Stomach (tissue), 9 donors: Measurements from ENCODE around the gene TSHZ1. TPM values are rescaled to one million over a fixed set of nuclear protein-coding genes. Genes with fewer than 3 reads are reported as not detected.

Experiments
- DNase-seq, 2 donors: peaks; one replicate each; pipeline versions ENCODE4 v3.0.0 to v3.0.0-alpha.2; 2013 to 2019
- H3K27ac ChIP-seq, 5 donors: fragments of 200-600 bp in 4 of 5; sonication (generic) in 4 of 5; one replicate each; pipeline ENCODE4 v1.5.1; 2013 to 2019; ENCODE audit warnings: mild to moderate bottlenecking in 1 of 5, moderate library complexity in 1 of 5
- H3K27me3 ChIP-seq, 3 donors: fragments of 200-600 bp; sonication (generic); one replicate each; pipeline ENCODE4 v1.5.1; 2017 to 2019; ENCODE audit warnings: mixed run types in 1 of 3
- H3K36me3 ChIP-seq, 4 donors: fragments of 200-600 bp; sonication (generic); 1 replicate in 3 of 4; 2 replicates in 1 of 4; pipeline ENCODE4 v1.5.1; 2016 to 2019
- H3K4me1 ChIP-seq, 4 donors: fragments of 200-600 bp; sonication (generic); one replicate each; pipeline ENCODE4 v1.5.1; 2016 to 2019
- H3K4me3 ChIP-seq, 4 donors: fragments of 200-600 bp; sonication (generic) in 3 of 4; one replicate each; pipeline ENCODE4 v1.5.1; 2016 to 2019; ENCODE audit warnings: mild to moderate bottlenecking in 1 of 4
- H3K9me3 ChIP-seq, 4 donors: fragments of 200-600 bp; sonication (generic); one replicate each; pipeline ENCODE4 v1.5.1; 2016 to 2019
- CTCF ChIP-seq, 7 experiments: fragments of 450-650 bp in 4 of 7; fragments of 200-600 bp in 3 of 7; sonication (generic) in 3 of 7; IDR thresholded peaks; one replicate each; pipeline ENCODE4 v1.5.1; 2016 to 2019; ENCODE audit warnings: antibody characterized with exemption in 7 of 7, control low read depth in 2 of 7, mild to moderate bottlenecking in 1 of 7
- EP300 ChIP-seq: sonication (generic); formaldehyde crosslinking; IDR thresholded peaks from one replicate; pipeline ENCODE4 v1.6.1; 2017; ENCODE audit warnings: antibody characterized with exemption
- POLR2A ChIP-seq, 4 donors: fragments of 450-650 bp; IDR thresholded peaks; one replicate each; pipeline ENCODE4 v1.6.1; 2016; ENCODE audit warnings: antibody characterized with exemption in 4 of 4, control low read depth in 2 of 4, mild to moderate bottlenecking in 1 of 4, moderate library complexity in 1 of 4
- POLR2AphosphoS5 ChIP-seq, 3 donors: sonication (generic); formaldehyde crosslinking; IDR thresholded peaks; one replicate each; pipeline ENCODE4 v1.6.1; 2016; ENCODE audit warnings: antibody characterized with exemption in 3 of 3
- WGBS, 5 donors: extraction: QIAGEN DNeasy Blood & Tissue Kit in 3 of 5; methylation state at CpG; one replicate each; pipeline versions ENCODE4 v1.1.5 to v1.1.7; 2013 to 2018; 5-methylcytosine and 5-hydroxymethylcytosine counted together
- intact Hi-C: fragments of 100-400 bp; cut with DNase I; formaldehyde crosslinking; loops from one replicate; pipeline ENCODE4 v1.15.1; 2023; ENCODE audit warnings: low total_unique reads
- polyA plus RNA-seq, 3 donors: library from polyadenylated mRNA; stranded (reverse); fragments of 200-250 nt; gene quantifications; one replicate each; pipeline ENCODE4 v1.2.3, GENCODE V29; 2013
- total RNA-seq, 5 donors: library from RNA; depleted of rRNA; stranded (reverse); fragments of >200 nt; gene quantifications; one replicate each; pipeline versions ENCODE4 v1.1.0 to v1.2.3, GENCODE V29; 2014 to 2016
- donor health status: healthy with polysubstance abuse.
- donor health status: Bipolar disorder and iron deficiency.
- donor health status: healthy.

TSHZ1 gene
- total and polyA plus RNA-seq, 8 donors, result 4.2 to 21.0 (median 8.2) TPM

- Histone ChIP-seq H3K9me3 (no peaks in the 10 kb centered on the region), H3K27ac (no peak overlapping the region), H3K27me3 (no peaks in the 10 kb centered on the region), H3K36me3 (no peaks in the 10 kb centered on the region), H3K4me1 (peaks cover 0 to 19% (median 9%) of the 10 kb centered on the region in 4 donors), H3K4me3 (no peak overlapping the region)
- WGBS, 5 donors, result 88 to 94% (median 92%) methylated on average over 8 of the region's 8 CpGs
- intact Hi-C loops, result no loop called here
- TF ChIP-seq POLR2AphosphoS5 (IDR thresholded peaks at IDR 0.05), result no peak
- TF ChIP-seq CTCF (IDR thresholded peaks at IDR 0.05), result no peak
- no peak for TF ChIP-seq POLR2A (IDR thresholded peaks at IDR 0.05)
- TF ChIP-seq EP300, result no peak
- no peak for DNase-seq
Measured at GRCh38 chr18:75165926-75166325, 44.7 kb upstream of the TSHZ1 start.

- H3K27ac ChIP-seq, result peak overlapping the region in 2 of 5 donors; percentile 33 to 77
- DNase-seq, result no peak
- H3K27me3 ChIP-seq, result no peaks in the 10 kb centered on the region
- TF ChIP-seq CTCF (IDR thresholded peaks at IDR 0.05) (no peak), EP300 (no peak), POLR2A (IDR thresholded peaks at IDR 0.05) (no peak), POLR2AphosphoS5 (IDR thresholded peaks at IDR 0.05) (no peak)
- peaks cover 0 to 8% (median 2%) of the 10 kb centered on the region in 4 donors for H3K4me1 ChIP-seq
- no peaks in the 10 kb centered on the region for H3K9me3 ChIP-seq
- no peaks in the 10 kb centered on the region for H3K36me3 ChIP-seq
- WGBS, 5 donors, result 87 to 92% (median 90%) methylated on average over 10 of the region's 10 CpGs
- no peak overlapping the region for H3K4me3 ChIP-seq
- intact Hi-C loops, result no loop called here
Measured at GRCh38 chr18:75167137-75167536, 43.5 kb upstream of the TSHZ1 start.

- DNase-seq, result peak in 1 of 2 donors; percentile 58
- H3K4me3 ChIP-seq, result peak overlapping the region in 3 of 4 donors; percentile 20 to 30 (median 28)
Measured at GRCh38 chr18:75167759-75168618, 42.6 kb upstream of the TSHZ1 start.

GRCh38 chr18:75168619-75169018 is 42.0 kb upstream of the TSHZ1 start:
- H3K36me3 ChIP-seq, result no peaks in the 10 kb centered on the region
- no peak for DNase-seq
- no peaks in the 10 kb centered on the region for H3K9me3 ChIP-seq
- H3K4me1 ChIP-seq, result peaks cover 0 to 3% (median 0%) of the 10 kb centered on the region in 4 donors
- WGBS, 5 donors, result 64 to 81% (median 72%) methylated on average over 7 of the region's 7 CpGs
- H3K4me3 ChIP-seq, result peak overlapping the region in 1 of 4 donors; percentile 28
- TF ChIP-seq EP300 (no peak), POLR2AphosphoS5 (IDR thresholded peaks at IDR 0.05) (no peak), CTCF (IDR thresholded peaks at IDR 0.05) (no peak), POLR2A (IDR thresholded peaks at IDR 0.05) (no peak)
- H3K27ac ChIP-seq, result peak overlapping the region in 1 of 5 donors; percentile 77
- H3K27me3 ChIP-seq, result no peaks in the 10 kb centered on the region
- intact Hi-C loops, result no loop called here

More at GRCh38 chr18:75167759-75168618, 42.6 kb upstream of the TSHZ1 start:
- no peaks in the 10 kb centered on the region for H3K36me3 ChIP-seq
- peaks cover 0 to 3% (median 0%) of the 10 kb centered on the region in 4 donors for H3K4me1 ChIP-seq
- no peaks in the 10 kb centered on the region for H3K27me3 ChIP-seq
- H3K27ac ChIP-seq, result peak overlapping the region; percentile 12 to 77 (median 33)
- no peaks in the 10 kb centered on the region for H3K9me3 ChIP-seq
- WGBS, 5 donors, result 56 to 68% (median 59%) methylated on average over 33 of the region's 33 CpGs
- intact Hi-C loops, result no loop called here
- TF ChIP-seq POLR2AphosphoS5 (IDR thresholded peaks at IDR 0.05) (no peak), CTCF (IDR thresholded peaks at IDR 0.05) (no peak), POLR2A (IDR thresholded peaks at IDR 0.05) (no peak), EP300 (no peak)
